Loucy (cell line): ENCODE data around the gene LEKR1.

Experiments used
- H2AFZ ChIP-seq: fragments of 200-600 bp; sonication (generic); 2 replicates; pipeline ENCODE4 v1.6.0; 2016; ENCODE audit warnings: antibody characterized with exemption, mild to moderate bottlenecking, low read length, moderate library complexity
- H3F3A ChIP-seq: fragments of 200-600 bp; 2 replicates; pipeline ENCODE4 v1.6.0; 2016; ENCODE audit warnings: antibody characterized with exemption, low read depth, mild to moderate bottlenecking
- H3K27me3 ChIP-seq: fragments of 200-600 bp; sonication (generic); 2 replicates; pipeline ENCODE4 v1.6.1; 2014; ENCODE audit warnings: low read length, mild to moderate bottlenecking; ENCODE audit not compliant: insufficient read depth, poor library complexity, severe bottlenecking
- H3K36me3 ChIP-seq: fragments of 200-600 bp; sonication (generic); 2 replicates; pipeline ENCODE4 v1.6.1; 2016; ENCODE audit warnings: low read length; ENCODE audit not compliant: insufficient read depth
- H3K4me1 ChIP-seq: fragments of 200-600 bp; sonication (generic); 2 replicates; pipeline ENCODE4 v1.5.1; 2014; ENCODE audit warnings: low read length, mild to moderate bottlenecking; ENCODE audit not compliant: insufficient read depth, poor library complexity, severe bottlenecking
- H3K4me2 ChIP-seq: fragments of 200-600 bp; sonication (generic); 2 replicates; pipeline ENCODE4 v1.6.0; 2014; ENCODE audit warnings: antibody characterized with exemption, low read length, low read depth, mild to moderate bottlenecking; ENCODE audit not compliant: poor library complexity, severe bottlenecking
- H3K4me3 ChIP-seq: fragments of 200-600 bp; sonication (generic); 2 replicates; pipeline ENCODE4 v1.5.1; 2014; ENCODE audit warnings: low read length, mild to moderate bottlenecking, mixed read lengths; ENCODE audit not compliant: poor library complexity, severe bottlenecking
- H3K79me2 ChIP-seq: fragments of 200-600 bp; sonication (generic); 2 replicates; pipeline ENCODE4 v1.6.1; 2014; ENCODE audit warnings: low read length; ENCODE audit not compliant: insufficient read depth
- H3K9ac ChIP-seq: fragments of 200-600 bp; sonication (generic); 2 replicates; pipeline ENCODE4 v1.6.0; 2014; ENCODE audit warnings: mild to moderate bottlenecking, low read depth, low read length, moderate library complexity; ENCODE audit not compliant: poor library complexity, severe bottlenecking
- H3K9me2 ChIP-seq: fragments of 200-600 bp; sonication (generic); replicated peaks from 2 replicates; pipeline ENCODE4 v1.6.1; 2016; ENCODE audit warnings: low read depth, low read length, mixed read lengths
- H3K9me3 ChIP-seq: fragments of 200-600 bp; sonication (generic); 2 replicates; pipeline ENCODE4 v1.6.1; 2014; ENCODE audit warnings: mild to moderate bottlenecking, antibody characterized with exemption, low read length, low read depth; ENCODE audit not compliant: insufficient read depth
- H4K20me1 ChIP-seq: fragments of 200-600 bp; sonication (generic); 2 replicates; pipeline ENCODE4 v1.6.0; 2014; ENCODE audit warnings: antibody characterized with exemption, low read length, mild to moderate bottlenecking; ENCODE audit not compliant: insufficient read depth, poor library complexity, severe bottlenecking
- CTCF ChIP-seq: fragments of 200-600 bp; sonication (generic); conservative IDR thresholded peaks from 2 replicates; pipeline ENCODE4 v1.5.1; 2014; ENCODE audit warnings: mild to moderate bottlenecking, antibody characterized with exemption, low read length
- EZH2phosphoT487 ChIP-seq: fragments of 200-600 bp; IDR thresholded peaks from 2 replicates; pipeline ENCODE4 v1.6.1; 2018; ENCODE audit warnings: antibody characterized with exemption, mild to moderate bottlenecking, moderate library complexity, borderline replicate concordance

Gene LEKR1

DNA sequence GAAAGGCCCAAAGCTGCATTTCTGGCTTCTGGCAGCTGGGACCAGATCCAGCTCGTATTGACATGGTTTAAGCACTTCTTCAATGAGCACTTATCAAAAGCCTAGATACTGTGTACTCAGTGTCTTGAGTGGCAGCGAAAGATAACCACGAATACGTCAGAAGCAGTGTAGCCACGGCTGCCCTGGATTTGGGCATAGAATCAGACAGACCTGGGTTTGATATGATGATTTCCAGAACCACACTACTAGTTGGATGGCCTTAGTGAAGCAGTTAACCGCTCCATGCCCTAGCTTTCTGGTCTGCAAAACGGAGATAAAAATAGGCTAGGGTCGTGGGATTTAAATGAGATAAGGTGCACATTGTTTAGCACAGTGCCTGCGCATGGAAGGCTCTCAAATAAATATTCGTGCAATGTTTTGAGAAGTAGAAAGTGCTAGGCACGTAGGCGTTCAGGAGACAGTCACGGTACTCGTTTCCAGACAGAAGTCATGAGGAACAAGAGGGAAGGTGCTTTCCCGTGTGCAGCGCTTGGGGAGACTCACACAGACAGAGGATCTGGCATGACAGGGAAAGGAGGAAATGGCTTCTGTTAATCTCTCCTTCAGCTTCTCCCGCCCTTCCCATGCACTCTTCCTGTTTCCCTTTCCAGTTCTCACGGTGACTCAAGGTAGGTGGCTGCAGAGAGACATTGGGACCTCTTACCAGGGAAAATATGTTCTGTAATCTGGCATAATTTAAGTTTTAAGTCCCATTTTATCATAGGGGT is 263.5 kb downstream of the LEKR1 start:
- no peaks in the 10 kb centered on the region for H3K27me3 ChIP-seq
- no peaks in the 10 kb centered on the region for H3K79me2 ChIP-seq
- H3K9ac ChIP-seq = peak overlapping the region; percentile 75
- H3K4me1 ChIP-seq = peaks cover 23% of the 10 kb centered on the region
- H3F3A ChIP-seq = 0 out of 2 replicates have a peak, but pooled peaks cover 6% of the 10 kb centered on the region
- peak overlapping the region; percentile 93 for H3K4me2 ChIP-seq
- no peaks in the 10 kb centered on the region for H3K36me3 ChIP-seq
- H4K20me1 ChIP-seq = no peaks in the 10 kb centered on the region
- no peaks in the 10 kb centered on the region for H3K9me3 ChIP-seq
- peak overlapping the region; percentile 75 for H3K4me3 ChIP-seq
- H2AFZ ChIP-seq = peak overlapping the region; percentile 86
- no peaks in the 10 kb centered on the region for H3K9me2 ChIP-seq
- TF ChIP-seq CTCF = no peak
- TF ChIP-seq EZH2phosphoT487 = no peak

- H3F3A ChIP-seq = 0 out of 2 replicates have a peak, but pooled peaks cover 6% of the 10 kb centered on the region
- no peaks in the 10 kb centered on the region for H3K27me3 ChIP-seq
- H3K4me1 ChIP-seq = peaks cover 23% of the 10 kb centered on the region
- no peak overlapping the region for H2AFZ ChIP-seq
- no peak overlapping the region for H3K9ac ChIP-seq
- TF ChIP-seq EZH2phosphoT487 (no peak), CTCF (no peak)
- H3K9me3 ChIP-seq = no peaks in the 10 kb centered on the region
- H3K36me3 ChIP-seq = no peaks in the 10 kb centered on the region
- no peak overlapping the region for H3K4me3 ChIP-seq
- no peaks in the 10 kb centered on the region for H4K20me1 ChIP-seq
- H3K4me2 ChIP-seq = no peak overlapping the region
- no peaks in the 10 kb centered on the region for H3K9me2 ChIP-seq
- H3K79me2 ChIP-seq = no peaks in the 10 kb centered on the region
Measured at GRCh38 chr3:157091083-157091833, 265.1 kb downstream of the LEKR1 start.

DNA sequence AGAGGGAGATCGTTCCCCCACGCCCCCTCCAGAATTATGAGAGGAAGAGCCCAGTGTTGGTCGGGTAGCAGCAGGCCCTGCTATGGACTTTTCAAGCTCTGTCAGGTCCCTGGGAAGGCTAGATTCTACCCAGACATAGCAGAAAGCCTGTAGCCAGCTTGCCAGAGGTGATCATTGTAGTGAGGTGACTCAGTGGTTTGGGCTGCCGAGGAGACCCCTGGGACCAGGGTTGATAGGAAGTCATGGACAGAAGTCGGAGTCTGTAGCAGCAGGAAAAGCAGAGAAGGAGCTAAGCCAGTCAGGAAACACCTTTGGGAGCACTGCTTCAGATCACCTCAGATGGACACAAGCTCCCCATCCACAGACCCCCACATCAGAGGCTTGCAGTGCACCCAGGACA is 266.1 kb downstream of the LEKR1 start:
- Histone ChIP-seq H3K4me2 (no peak overlapping the region), H2AFZ (no peak overlapping the region), H3K9ac (no peak overlapping the region), H3K9me3 (no peaks in the 10 kb centered on the region), H3K79me2 (no peaks in the 10 kb centered on the region), H3K36me3 (no peaks in the 10 kb centered on the region), H3K4me1 (peaks cover 23% of the 10 kb centered on the region), H3F3A (0 out of 2 replicates have a peak, but pooled peaks cover 6% of the 10 kb centered on the region), H4K20me1 (no peaks in the 10 kb centered on the region), H3K9me2 (no peaks in the 10 kb centered on the region), H3K27me3 (no peaks in the 10 kb centered on the region), H3K4me3 (no peak overlapping the region)
- TF ChIP-seq EZH2phosphoT487 (no peak), CTCF (no peak)
